Stimulated activated CD4-positive, alpha-beta T cell treated with anti-CD3 and anti-CD28 coated beads, Interleukin-12 subunit alpha, Interleukin-12 subunit beta, amount 100 ng/mL, for 24 hours (primary cell): Measurements from ENCODE around the gene RAP1GAP2.
"Not testable (repeated sequence)": the region's sequence is repeated elsewhere in the genome, so short reads cannot be mapped to it uniquely, and the experiment has no call there.

ENCODE experiments used
- DNase-seq, 2 experiments: peaks; one replicate each; pipeline ENCODE4 v3.0.0-alpha.2; 2020; ENCODE audit warnings: low read depth in 2 of 2

RAP1GAP2 gene

GRCh38 chr17:2796164-2797125 lies at the start of gene RAP1GAP2:
Gene RAP1GAP2, plus strand, starts transcription at chr17:2796438. Its CDS starts 90 bp downstream, at chr17:2796528.
- peak in 1 of 2 experiments; percentile 50 for DNase-seq

GRCh38 chr17:2749058-2749783 lies 47.0 kb upstream of the RAP1GAP2 start, which contains the start of gene CCDC92B:
Gene CCDC92B, minus strand, starts transcription at chr17:2749652. Its CDS starts 14,507 bp downstream, at chr17:2735145.
- no peak for DNase-seq

- DNase-seq, result peak; percentile 47 to 66
Measured at GRCh38 chr17:2749784-2750181, 46.5 kb upstream of the RAP1GAP2 start.

DNA sequence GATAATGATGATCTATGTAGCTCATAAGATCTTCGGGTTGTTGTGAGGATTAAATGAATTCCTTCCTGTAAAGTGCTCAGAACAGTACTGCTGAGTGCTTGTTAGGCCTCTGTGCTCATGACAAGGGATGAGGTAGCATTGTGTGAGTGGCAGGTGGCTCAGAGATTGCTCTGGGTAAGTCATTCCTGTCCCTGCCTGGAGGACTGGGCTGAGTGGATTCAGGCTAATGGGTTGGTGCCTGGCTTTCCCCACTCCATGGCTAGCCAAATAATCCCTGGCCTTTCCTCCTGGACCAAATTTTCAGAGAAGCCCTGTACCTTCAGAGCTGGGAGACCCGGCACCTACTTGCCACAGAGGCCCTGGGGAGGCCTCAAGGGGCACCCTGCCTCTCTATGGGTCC lies 45.5 kb upstream of the RAP1GAP2 start:
- no peak for DNase-seq

- no peak for DNase-seq
Measured at GRCh38 chr17:2751491-2751890, 44.7 kb upstream of the RAP1GAP2 start.

- no peak for DNase-seq
Measured at GRCh38 chr17:2755891-2756724, 40.1 kb upstream of the RAP1GAP2 start.

- no peak for DNase-seq
Measured at GRCh38 chr17:2758870-2759269, 37.4 kb upstream of the RAP1GAP2 start.

GRCh38 chr17:2770129-2770528 lies 26.1 kb upstream of the RAP1GAP2 start:
- DNase-seq, result no peak

DNA sequence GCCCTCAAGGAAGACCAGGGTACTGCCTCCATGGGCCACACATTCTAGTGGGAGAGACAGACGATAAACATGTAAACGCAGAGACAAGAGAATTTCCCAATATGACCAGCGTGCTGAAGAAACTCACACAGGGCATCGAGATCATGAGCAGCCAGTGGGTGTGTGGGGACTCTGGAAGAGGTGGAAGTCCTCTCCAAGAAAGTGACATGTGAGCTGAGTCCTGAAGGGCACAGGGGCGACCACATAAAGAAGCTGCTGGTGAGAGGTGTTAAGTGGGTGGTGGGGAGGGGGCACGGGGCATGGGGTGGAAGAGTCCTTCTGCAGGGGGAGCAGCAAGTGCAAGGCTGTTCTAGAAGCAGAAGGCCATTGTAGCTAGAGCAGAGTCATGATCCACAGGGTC lies 21.0 kb upstream of the RAP1GAP2 start:
- no peak for DNase-seq

DNA sequence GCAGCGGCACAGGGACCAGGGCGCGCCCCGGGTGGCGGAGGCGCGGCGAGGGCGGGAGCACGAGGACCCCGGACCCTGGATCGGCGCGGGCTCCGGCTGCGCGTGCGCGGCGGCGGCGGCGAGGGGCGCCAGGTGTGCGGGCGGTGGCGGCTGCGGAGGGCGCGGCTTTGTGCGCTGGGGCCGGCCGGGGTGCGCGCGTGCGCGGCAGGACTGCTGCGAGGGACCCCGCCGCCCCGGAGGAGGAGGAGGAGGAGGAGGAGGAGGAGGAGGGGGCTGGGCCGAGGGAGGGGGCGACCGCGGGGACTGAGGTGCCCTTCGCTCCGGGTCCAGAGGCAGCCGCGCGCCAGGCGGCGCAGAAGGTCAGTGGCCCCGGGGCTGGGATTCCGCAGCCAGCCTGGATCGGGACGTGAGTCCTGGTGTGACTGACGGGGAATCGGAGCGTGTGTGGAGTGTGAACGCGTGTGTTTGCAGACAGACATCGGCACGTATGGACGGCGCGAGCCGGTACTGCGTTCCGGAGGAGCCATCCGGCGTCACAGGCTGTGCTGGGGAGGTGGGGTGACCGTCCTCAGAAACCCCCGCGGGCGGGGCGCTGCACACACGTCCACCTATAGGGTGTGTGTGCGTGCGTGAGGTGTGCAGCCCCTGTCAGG lies 19.5 kb upstream of the RAP1GAP2 start:
- no peak for DNase-seq

GRCh38 chr17:2777242-2777867 lies 18.9 kb upstream of the RAP1GAP2 start:
- no peak for DNase-seq

GRCh38 chr17:2778489-2778888 lies 17.7 kb upstream of the RAP1GAP2 start:
- DNase-seq, result no peak

- no peak for DNase-seq
Measured at GRCh38 chr17:2779545-2779944, 16.7 kb upstream of the RAP1GAP2 start.

DNA sequence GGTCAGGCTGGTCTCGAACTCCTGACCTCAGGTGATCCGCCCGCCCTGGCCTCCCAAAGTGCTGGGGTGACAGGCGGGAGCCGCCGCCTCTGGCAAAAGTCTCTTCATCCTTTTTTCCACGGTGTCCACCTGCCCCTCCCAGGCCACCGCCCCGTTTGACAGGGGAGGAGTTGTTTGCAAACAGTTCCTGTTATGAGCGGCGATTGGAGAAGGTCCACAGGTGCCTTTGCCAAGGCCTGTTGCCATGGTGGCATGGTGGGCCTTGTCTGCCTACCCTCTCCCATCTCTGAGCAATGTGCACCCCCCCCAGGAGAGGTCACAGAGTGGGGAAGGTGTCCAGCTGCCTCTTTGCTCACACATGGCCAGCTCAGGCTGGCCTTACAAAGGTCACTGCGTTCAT lies 16.0 kb upstream of the RAP1GAP2 start:
- no peak for DNase-seq

- DNase-seq, result no peak
Measured at GRCh38 chr17:2780931-2781454, 15.2 kb upstream of the RAP1GAP2 start.

DNA sequence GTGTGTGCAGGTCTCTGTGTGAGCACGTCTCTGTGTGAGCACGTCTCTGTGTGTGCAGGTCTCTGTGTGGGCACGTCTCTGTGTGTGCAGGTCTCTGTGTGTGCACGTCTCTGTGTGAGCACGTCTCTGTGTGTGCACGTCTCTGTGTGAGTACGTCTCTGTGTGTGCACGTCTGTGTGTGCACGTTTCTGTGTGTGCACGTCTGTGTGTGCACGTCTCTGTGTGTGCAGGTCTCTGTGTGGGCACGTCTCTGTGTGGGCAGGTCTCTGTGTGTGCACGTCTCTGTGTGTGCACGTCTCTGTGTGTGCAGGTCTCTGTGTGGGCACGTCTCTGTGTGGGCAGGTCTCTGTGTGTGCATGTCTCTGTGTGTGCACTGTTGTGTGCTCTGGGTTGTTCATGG lies 14.6 kb upstream of the RAP1GAP2 start:
- DNase-seq, result not testable (repeated sequence)

DNA sequence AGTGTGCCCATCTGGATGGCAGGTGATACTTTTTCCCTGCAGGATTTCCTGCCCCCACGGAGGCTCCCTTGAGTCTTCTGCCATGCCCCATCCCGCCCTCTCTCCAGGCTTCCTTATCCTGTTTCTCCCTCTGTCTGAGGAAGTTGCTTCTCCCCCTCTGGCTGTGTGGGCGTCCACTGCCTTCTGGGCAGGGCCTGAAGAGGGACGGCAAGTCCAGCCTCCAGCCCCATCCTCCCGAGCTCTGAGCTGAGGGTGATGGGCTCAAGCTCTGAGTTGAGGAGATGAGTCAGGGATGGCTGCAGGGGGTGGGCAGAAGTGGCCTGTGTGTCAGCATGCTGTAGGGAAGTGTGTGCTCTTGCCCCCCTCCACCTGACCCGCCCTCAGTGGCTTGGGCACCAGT lies 14.2 kb upstream of the RAP1GAP2 start:
- no peak for DNase-seq

- no peak for DNase-seq
Measured at GRCh38 chr17:2783310-2784030, 12.8 kb upstream of the RAP1GAP2 start.

DNA sequence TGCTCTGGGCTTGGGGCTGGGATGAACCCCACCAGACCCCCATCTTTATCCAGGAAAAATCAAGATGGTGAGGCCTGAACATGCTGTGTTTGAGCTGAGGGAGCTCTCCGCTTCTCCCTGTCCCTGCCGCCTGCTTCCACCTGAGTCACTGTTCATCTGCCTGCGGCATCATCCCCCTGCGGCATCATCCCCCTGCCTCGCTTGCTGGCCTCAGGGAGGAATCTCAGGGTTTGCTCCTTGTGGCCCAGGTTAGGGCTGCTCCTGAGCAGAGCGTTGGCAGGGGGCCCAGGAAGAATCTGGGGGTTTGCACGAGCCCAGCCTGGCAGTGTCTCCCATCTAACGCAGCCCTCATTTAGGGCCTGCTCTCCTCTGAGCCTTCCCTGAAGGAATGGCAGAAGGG lies 11.4 kb upstream of the RAP1GAP2 start:
- no peak for DNase-seq

GRCh38 chr17:2785376-2785775 lies 10.9 kb upstream of the RAP1GAP2 start:
- not testable (repeated sequence) for DNase-seq
